HEK293 (cell line): ENCODE data around the gene SHCBP1.

ENCODE experiments used
- CTCF ChIA-PET: fragments of 350-600 bp; formaldehyde crosslinking; extraction: SDS; loops from one replicate; lab custom pipeline; 2021; ENCODE audit warnings: antibody characterized with exemption; lab: Yijun Ruan, JAX
- POLR2A ChIA-PET: fragments of 300-600 bp; formaldehyde crosslinking; extraction: SDS; loops from one replicate; lab custom pipeline; 2020; ENCODE audit warnings: antibody characterized with exemption, inconsistent platforms; lab: Yijun Ruan, JAX
- H3K27ac ChIP-seq: fragments of 200-500 bp; sonication (Bioruptor generic); 2 replicates; pipeline ENCODE4 v1.5.1; 2014; ENCODE audit warnings: low read depth, low read length, control low read depth, inconsistent platforms; ENCODE audit errors: extremely low read depth
- H3K36me3 ChIP-seq, 2 experiments: fragments of 200-500 bp in 1 of 2; sonication (Bioruptor generic) in 1 of 2; 1 replicate in 1 of 2; 2 replicates in 1 of 2; pipeline ENCODE4 v1.5.1; 2014 to 2017; ENCODE audit warnings: inconsistent platforms in 2 of 2, low read length in 2 of 2; ENCODE audit not compliant: control insufficient read depth in 2 of 2, insufficient read depth in 1 of 2
- H3K4me1 ChIP-seq: fragments of 200-500 bp; sonication (Bioruptor generic); 2 replicates; pipeline ENCODE4 v1.5.1; 2014; ENCODE audit warnings: mild to moderate bottlenecking, low read length, inconsistent platforms; ENCODE audit not compliant: control insufficient read depth, insufficient read depth
- H3K4me3 ChIP-seq: 2 replicates; pipeline ENCODE4 v1.5.1; 2011; ENCODE audit warnings: low read depth, mild to moderate bottlenecking, control low read depth, low read length, moderate library complexity
- H3K9me3 ChIP-seq: fragments of 200-500 bp; sonication (Bioruptor generic); 2 replicates; pipeline ENCODE4 v1.5.1; 2014; ENCODE audit warnings: low read depth, low read length, inconsistent platforms; ENCODE audit not compliant: control insufficient read depth, insufficient read depth
- BCL11B ChIP-seq: fragments of 450-650 bp; formaldehyde crosslinking; IDR thresholded peaks from 2 replicates; pipeline ENCODE4 v1.5.1; 2016; ENCODE audit warnings: low read depth, missing biosample characterization, missing genetic modification characterization
- GFI1B ChIP-seq: fragments of 450-650 bp; formaldehyde crosslinking; IDR thresholded peaks from 2 replicates; pipeline ENCODE4 v1.5.1; 2016; ENCODE audit warnings: missing biosample characterization, missing genetic modification characterization
- KLF16 ChIP-seq: fragments of 450-650 bp; formaldehyde crosslinking; IDR thresholded peaks from 2 replicates; pipeline ENCODE4 v1.5.1; 2017; ENCODE audit warnings: missing biosample characterization, missing genetic modification characterization
- KLF8 ChIP-seq: fragments of 450-650 bp; formaldehyde crosslinking; IDR thresholded peaks from 2 replicates; pipeline ENCODE4 v1.5.1; 2016; ENCODE audit warnings: missing biosample characterization, missing genetic modification characterization
- WT1 ChIP-seq: fragments of 450-650 bp; formaldehyde crosslinking; IDR thresholded peaks from 2 replicates; pipeline ENCODE4 v1.5.1; 2016; ENCODE audit warnings: missing biosample characterization, missing genetic modification characterization
- YY2 ChIP-seq: fragments of 450-650 bp; formaldehyde crosslinking; IDR thresholded peaks from 2 replicates; pipeline ENCODE4 v1.5.1; 2016; ENCODE audit warnings: missing biosample characterization, missing genetic modification characterization
- ZNF112 ChIP-seq: fragments of 450-650 bp; formaldehyde crosslinking; IDR thresholded peaks from 2 replicates; pipeline ENCODE4 v1.5.0; 2017; ENCODE audit warnings: missing biosample characterization, missing genetic modification characterization
- ZNF239 ChIP-seq: fragments of 450-650 bp; formaldehyde crosslinking; IDR thresholded peaks from 2 replicates; pipeline ENCODE4 v1.5.1; 2016; ENCODE audit warnings: missing biosample characterization, missing genetic modification characterization
- ZNF37A ChIP-seq: fragments of 450-650 bp; IDR thresholded peaks from 2 replicates; pipeline ENCODE4 v1.5.1; 2018; ENCODE audit warnings: missing biosample characterization, missing genetic modification characterization
- ZNF404 ChIP-seq: fragments of 450-650 bp; formaldehyde crosslinking; IDR thresholded peaks from 2 replicates; pipeline ENCODE4 v1.5.1; 2017; ENCODE audit warnings: missing biosample characterization, missing genetic modification characterization
- ZNF416 ChIP-seq: fragments of 450-650 bp; formaldehyde crosslinking; IDR thresholded peaks from 2 replicates; pipeline ENCODE4 v1.5.1; 2016; ENCODE audit warnings: missing biosample characterization, missing genetic modification characterization
- ZNF518A ChIP-seq: fragments of 450-650 bp; formaldehyde crosslinking; conservative IDR thresholded peaks from 2 replicates; pipeline ENCODE4 v1.5.1; 2016; ENCODE audit warnings: low read depth, missing biosample characterization, missing genetic modification characterization
- ZNF529 ChIP-seq: fragments of 450-650 bp; formaldehyde crosslinking; IDR thresholded peaks from 2 replicates; pipeline ENCODE4 v1.5.1; 2017; ENCODE audit warnings: missing genetic modification characterization, missing biosample characterization; ENCODE audit not compliant: insufficient replicate concordance
- ZNF530 ChIP-seq: fragments of 450-650 bp; formaldehyde crosslinking; IDR thresholded peaks from 2 replicates; pipeline ENCODE4 v1.5.1; 2016; ENCODE audit warnings: low read depth, missing biosample characterization, missing genetic modification characterization
- ZNF571 ChIP-seq: fragments of 450-650 bp; formaldehyde crosslinking; IDR thresholded peaks from 2 replicates; pipeline ENCODE4 v1.5.0; 2017; ENCODE audit warnings: missing biosample characterization, missing genetic modification characterization
- ZNF623 ChIP-seq: fragments of 450-650 bp; formaldehyde crosslinking; IDR thresholded peaks from 2 replicates; pipeline ENCODE4 v1.5.1; 2016; ENCODE audit warnings: missing biosample characterization, missing genetic modification characterization
- ZNF626 ChIP-seq: fragments of 450-650 bp; sonication (Bioruptor Pico); formaldehyde crosslinking; IDR thresholded peaks from 2 replicates; pipeline ENCODE4 v1.5.1; 2018; ENCODE audit warnings: missing biosample characterization, missing genetic modification characterization, inconsistent platforms
- ZNF670 ChIP-seq: fragments of 450-650 bp; formaldehyde crosslinking; IDR thresholded peaks from 2 replicates; pipeline ENCODE4 v1.5.1; 2016; ENCODE audit warnings: missing biosample characterization, missing genetic modification characterization, low read depth
- ZNF677 ChIP-seq: fragments of 450-650 bp; IDR thresholded peaks from 2 replicates; pipeline ENCODE4 v1.5.0; 2018; ENCODE audit warnings: missing biosample characterization, mild to moderate bottlenecking, missing genetic modification characterization, moderate library complexity
- ZNF707 ChIP-seq: fragments of 450-650 bp; formaldehyde crosslinking; IDR thresholded peaks from 2 replicates; pipeline ENCODE4 v1.5.1; 2016; ENCODE audit warnings: missing biosample characterization, missing genetic modification characterization
- ZNF776 ChIP-seq: fragments of 450-650 bp; formaldehyde crosslinking; IDR thresholded peaks from 2 replicates; pipeline ENCODE4 v1.5.0; 2017; ENCODE audit warnings: missing biosample characterization, missing genetic modification characterization, borderline replicate concordance
- ZNF830 ChIP-seq: fragments of 450-650 bp; IDR thresholded peaks from 2 replicates; pipeline ENCODE4 v1.5.0; 2018; ENCODE audit warnings: missing biosample characterization, missing genetic modification characterization, low read depth, mild to moderate bottlenecking, moderate library complexity
- ZNF837 ChIP-seq: fragments of 450-650 bp; formaldehyde crosslinking; IDR thresholded peaks from 2 replicates; pipeline ENCODE4 v1.5.1; 2016; ENCODE audit warnings: missing biosample characterization, missing genetic modification characterization
- TF ChIP-seq, protein P1 (sequence below): fragments of 450-650 bp; formaldehyde crosslinking; IDR thresholded peaks from 2 replicates; pipeline ENCODE4 v1.5.1; 2017; ENCODE audit warnings: missing biosample characterization, missing genetic modification characterization
- TF ChIP-seq, protein P2 (sequence below): fragments of 450-650 bp; formaldehyde crosslinking; IDR thresholded peaks from 2 replicates; pipeline ENCODE4 v1.5.1; 2017; ENCODE audit warnings: missing biosample characterization, missing genetic modification characterization
- TF ChIP-seq, protein P3 (sequence below): fragments of 450-650 bp; formaldehyde crosslinking; IDR thresholded peaks from 2 replicates; pipeline ENCODE4 v1.5.1; 2016; ENCODE audit warnings: missing biosample characterization, missing genetic modification characterization, borderline replicate concordance

SHCBP1 gene

DNA sequence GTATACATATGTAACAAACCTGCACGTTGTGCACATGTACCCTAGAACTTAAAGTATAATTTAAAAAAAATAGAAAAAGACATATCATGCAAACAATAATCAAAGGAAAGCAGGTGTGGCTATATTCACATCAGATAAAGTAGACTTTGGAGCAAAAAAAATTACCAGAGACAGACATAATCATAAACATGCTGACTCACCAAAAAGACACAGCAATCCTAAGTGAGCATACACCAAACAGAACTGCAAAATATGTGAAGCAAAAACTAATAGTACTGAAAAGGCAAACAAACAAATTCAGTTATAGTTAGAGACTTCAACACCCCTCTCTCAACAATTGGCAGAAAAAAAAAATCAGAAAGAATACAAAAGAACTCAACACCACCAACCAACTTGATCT is 29.9 kb downstream of the SHCBP1 start:
- POLR2A ChIA-PET: no interaction called here
- Histone ChIP-seq H3K9me3 (no peaks in the 10 kb centered on the region), H3K4me3 (no peak overlapping the region), H3K4me1 (no peaks in the 10 kb centered on the region), H3K36me3 (peaks cover 9 to 30% of the 10 kb centered on the region in 2 experiments), H3K27ac (no peak overlapping the region)
- CTCF ChIA-PET: no interaction called here
- TF ChIP-seq, protein P1, sequence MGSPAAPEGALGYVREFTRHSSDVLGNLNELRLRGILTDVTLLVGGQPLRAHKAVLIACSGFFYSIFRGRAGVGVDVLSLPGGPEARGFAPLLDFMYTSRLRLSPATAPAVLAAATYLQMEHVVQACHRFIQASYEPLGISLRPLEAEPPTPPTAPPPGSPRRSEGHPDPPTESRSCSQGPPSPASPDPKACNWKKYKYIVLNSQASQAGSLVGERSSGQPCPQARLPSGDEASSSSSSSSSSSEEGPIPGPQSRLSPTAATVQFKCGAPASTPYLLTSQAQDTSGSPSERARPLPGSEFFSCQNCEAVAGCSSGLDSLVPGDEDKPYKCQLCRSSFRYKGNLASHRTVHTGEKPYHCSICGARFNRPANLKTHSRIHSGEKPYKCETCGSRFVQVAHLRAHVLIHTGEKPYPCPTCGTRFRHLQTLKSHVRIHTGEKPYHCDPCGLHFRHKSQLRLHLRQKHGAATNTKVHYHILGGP (tag by site-specific recombination): no peak
- TF ChIP-seq KLF16 (tag by site-specific recombination): no peak
- TF ChIP-seq ZNF404 (tag by site-specific recombination): no peak
- no peak for TF ChIP-seq ZNF830 (tag by site-specific recombination)
- TF ChIP-seq ZNF518A (tag by site-specific recombination): no peak
- TF ChIP-seq ZNF37A: no peak
- TF ChIP-seq ZNF530 (tag by site-specific recombination): no peak
- TF ChIP-seq, protein P2, sequence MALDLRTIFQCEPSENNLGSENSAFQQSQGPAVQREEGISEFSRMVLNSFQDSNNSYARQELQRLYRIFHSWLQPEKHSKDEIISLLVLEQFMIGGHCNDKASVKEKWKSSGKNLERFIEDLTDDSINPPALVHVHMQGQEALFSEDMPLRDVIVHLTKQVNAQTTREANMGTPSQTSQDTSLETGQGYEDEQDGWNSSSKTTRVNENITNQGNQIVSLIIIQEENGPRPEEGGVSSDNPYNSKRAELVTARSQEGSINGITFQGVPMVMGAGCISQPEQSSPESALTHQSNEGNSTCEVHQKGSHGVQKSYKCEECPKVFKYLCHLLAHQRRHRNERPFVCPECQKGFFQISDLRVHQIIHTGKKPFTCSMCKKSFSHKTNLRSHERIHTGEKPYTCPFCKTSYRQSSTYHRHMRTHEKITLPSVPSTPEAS (tag by site-specific recombination): no peak

DNA sequence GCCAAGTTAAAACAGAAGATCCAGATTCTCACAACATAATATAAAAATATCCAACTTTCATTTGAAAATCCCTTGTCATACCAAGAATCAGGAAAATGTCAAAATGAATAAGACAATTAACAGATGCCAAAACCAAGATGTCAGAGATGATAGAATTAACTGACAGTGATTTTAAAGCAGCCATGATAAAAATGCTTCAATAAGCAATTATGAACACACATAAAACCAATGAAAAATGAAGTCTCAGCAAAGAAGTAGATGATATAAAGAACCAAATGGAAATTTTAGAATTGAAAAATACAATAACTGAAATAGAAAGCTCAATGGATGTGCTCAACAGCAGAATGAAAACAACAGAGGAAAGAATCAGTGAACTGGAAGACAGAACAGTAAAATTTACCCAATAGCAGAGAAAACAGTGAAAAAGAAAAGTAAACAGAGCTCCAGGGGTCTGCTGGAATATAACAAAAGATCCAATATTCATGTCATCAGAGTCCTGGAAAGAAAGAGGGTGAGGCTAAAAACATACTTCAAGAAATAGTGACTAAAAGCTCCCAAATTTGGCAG is 35.1 kb downstream of the SHCBP1 start:
- H3K36me3 ChIP-seq: peaks cover 19 to 48% of the 10 kb centered on the region in 2 experiments; a peak in 1 of 3 replicates
- TF ChIP-seq KLF8 (tag by site-specific recombination): no peak
- TF ChIP-seq GFI1B (tag by site-specific recombination): no peak
- TF ChIP-seq WT1 (tag by site-specific recombination): no peak
- no peak for TF ChIP-seq ZNF837
- TF ChIP-seq ZNF416 (tag by site-specific recombination): no peak
- no peak for TF ChIP-seq ZNF529 (tag by site-specific recombination)
- no peak for TF ChIP-seq ZNF571 (tag by site-specific recombination)
- TF ChIP-seq, protein P3, sequence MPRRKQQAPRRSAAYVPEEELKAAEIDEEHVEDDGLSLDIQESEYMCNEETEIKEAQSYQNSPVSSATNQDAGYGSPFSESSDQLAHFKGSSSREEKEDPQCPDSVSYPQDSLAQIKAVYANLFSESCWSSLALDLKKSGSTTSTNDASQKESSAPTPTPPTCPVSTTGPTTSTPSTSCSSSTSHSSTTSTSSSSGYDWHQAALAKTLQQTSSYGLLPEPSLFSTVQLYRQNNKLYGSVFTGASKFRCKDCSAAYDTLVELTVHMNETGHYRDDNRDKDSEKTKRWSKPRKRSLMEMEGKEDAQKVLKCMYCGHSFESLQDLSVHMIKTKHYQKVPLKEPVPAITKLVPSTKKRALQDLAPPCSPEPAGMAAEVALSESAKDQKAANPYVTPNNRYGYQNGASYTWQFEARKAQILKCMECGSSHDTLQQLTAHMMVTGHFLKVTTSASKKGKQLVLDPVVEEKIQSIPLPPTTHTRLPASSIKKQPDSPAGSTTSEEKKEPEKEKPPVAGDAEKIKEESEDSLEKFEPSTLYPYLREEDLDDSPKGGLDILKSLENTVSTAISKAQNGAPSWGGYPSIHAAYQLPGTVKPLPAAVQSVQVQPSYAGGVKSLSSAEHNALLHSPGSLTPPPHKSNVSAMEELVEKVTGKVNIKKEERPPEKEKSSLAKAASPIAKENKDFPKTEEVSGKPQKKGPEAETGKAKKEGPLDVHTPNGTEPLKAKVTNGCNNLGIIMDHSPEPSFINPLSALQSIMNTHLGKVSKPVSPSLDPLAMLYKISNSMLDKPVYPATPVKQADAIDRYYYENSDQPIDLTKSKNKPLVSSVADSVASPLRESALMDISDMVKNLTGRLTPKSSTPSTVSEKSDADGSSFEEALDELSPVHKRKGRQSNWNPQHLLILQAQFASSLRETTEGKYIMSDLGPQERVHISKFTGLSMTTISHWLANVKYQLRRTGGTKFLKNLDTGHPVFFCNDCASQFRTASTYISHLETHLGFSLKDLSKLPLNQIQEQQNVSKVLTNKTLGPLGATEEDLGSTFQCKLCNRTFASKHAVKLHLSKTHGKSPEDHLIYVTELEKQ: no peak
- no peak for TF ChIP-seq ZNF626
- no peak for TF ChIP-seq ZNF776 (tag by site-specific recombination)
- TF ChIP-seq YY2 (tag by site-specific recombination): no peak
- no peak for TF ChIP-seq ZNF623 (tag by site-specific recombination)
- TF ChIP-seq BCL11B (tag by site-specific recombination): no peak
- TF ChIP-seq ZNF707: no peak
- TF ChIP-seq ZNF112 (tag by site-specific recombination): no peak
- no peak for TF ChIP-seq ZNF670
- TF ChIP-seq ZNF677 (tag by site-specific recombination): no peak
- no peak for TF ChIP-seq ZNF239 (tag by site-specific recombination)

More for the DNA sequence above, 35.1 kb downstream of the SHCBP1 start:
- H3K4me3 ChIP-seq: no peak overlapping the region
- no peaks in the 10 kb centered on the region for H3K9me3 ChIP-seq
- CTCF ChIA-PET: interaction anchor here (1.4 kb wide), 1 partner anchor 33 kb away, joined by 5 read pairs; no protein-coding TSS in a partner anchor
- no peak overlapping the region for H3K27ac ChIP-seq
- POLR2A ChIA-PET: no interaction called here
- H3K4me1 ChIP-seq: no peaks in the 10 kb centered on the region
